ENCODE data around the gene CYBRD1. TPM values are rescaled to one million over a fixed set of nuclear protein-coding genes. Genes with fewer than 3 reads are reported as not detected.

CYBRD1 gene
- total RNA-seq, 1 donor from 2014 or later, result 48.4 TPM

GRCh38 chr2:171547256-171547655, 25.0 kb downstream of the CYBRD1 start:
- H3K27me3 ChIP-seq (ENCODE audit: low read depth), result no peaks in the 10 kb centered on the region
- no peaks in the 10 kb centered on the region for H3K9me3 ChIP-seq (replicated peaks)
- no peak overlapping the region for H3K4me3 ChIP-seq
- intact Hi-C loops (cut with micrococcal nuclease), result no loop called here
- H3K27ac ChIP-seq (replicated peaks), result no peak overlapping the region
- no peak for DNase-seq
- no peaks in the 10 kb centered on the region for H3K4me1 ChIP-seq
- H3K36me3 ChIP-seq, result peaks cover 23% of the 10 kb centered on the region
- TF ChIP-seq CTCF (IDR thresholded peaks at IDR 0.05; ENCODE audit: borderline replicate concordance), result no peak

GRCh38 chr2:171547720-171548119, 25.4 kb downstream of the CYBRD1 start:
- no peaks in the 10 kb centered on the region for H3K9me3 ChIP-seq (replicated peaks)
- H3K4me3 ChIP-seq, result no peak overlapping the region
- H3K27me3 ChIP-seq (ENCODE audit: low read depth), result no peaks in the 10 kb centered on the region
- intact Hi-C loops (cut with micrococcal nuclease), result no loop called here
- H3K27ac ChIP-seq (replicated peaks), result no peak overlapping the region
- no peaks in the 10 kb centered on the region for H3K4me1 ChIP-seq
- no peak for TF ChIP-seq CTCF (IDR thresholded peaks at IDR 0.05; ENCODE audit: borderline replicate concordance)
- peaks cover 18% of the 10 kb centered on the region for H3K36me3 ChIP-seq
- no peak for DNase-seq

- TF ChIP-seq CTCF (IDR thresholded peaks at IDR 0.05; ENCODE audit: borderline replicate concordance), result no peak
- intact Hi-C loops (cut with micrococcal nuclease), result no loop called here
- Histone ChIP-seq H3K9me3 (replicated peaks) (no peaks in the 10 kb centered on the region), H3K36me3 (peaks cover 40% of the 10 kb centered on the region), H3K27me3 (ENCODE audit: low read depth) (no peaks in the 10 kb centered on the region), H3K27ac (replicated peaks) (no peak overlapping the region), H3K4me1 (no peaks in the 10 kb centered on the region), H3K4me3 (no peak overlapping the region)
- no peak for DNase-seq
Observed at GRCh38 chr2:171550613-171551012, 28.3 kb downstream of the CYBRD1 start.

- H3K9me3 ChIP-seq (replicated peaks), result no peaks in the 10 kb centered on the region
Observed at GRCh38 chr2:171551836-171552235, 29.6 kb downstream of the CYBRD1 start.

GRCh38 chr2:171553236-171553635, 31.0 kb downstream of the CYBRD1 start:
- H3K27me3 ChIP-seq (ENCODE audit: low read depth), result no peaks in the 10 kb centered on the region
- no peak for DNase-seq
- H3K4me1 ChIP-seq, result no peaks in the 10 kb centered on the region
- intact Hi-C loops (cut with micrococcal nuclease), result no loop called here
- peaks cover 44% of the 10 kb centered on the region for H3K36me3 ChIP-seq
- TF ChIP-seq CTCF (IDR thresholded peaks at IDR 0.05; ENCODE audit: borderline replicate concordance), result no peak
- H3K9me3 ChIP-seq (replicated peaks), result no peaks in the 10 kb centered on the region
- H3K4me3 ChIP-seq, result no peak overlapping the region
- no peak overlapping the region for H3K27ac ChIP-seq (replicated peaks)

More at GRCh38 chr2:171551836-171552235, 29.6 kb downstream of the CYBRD1 start:
- DNase-seq, result no peak
- H3K27me3 ChIP-seq (ENCODE audit: low read depth), result no peaks in the 10 kb centered on the region
- no peak for TF ChIP-seq CTCF (IDR thresholded peaks at IDR 0.05; ENCODE audit: borderline replicate concordance)
- H3K4me3 ChIP-seq, result no peak overlapping the region
- intact Hi-C loops (cut with micrococcal nuclease), result no loop called here
- H3K27ac ChIP-seq (replicated peaks), result no peak overlapping the region
- peaks cover 44% of the 10 kb centered on the region for H3K36me3 ChIP-seq
- H3K4me1 ChIP-seq, result no peaks in the 10 kb centered on the region

- no peaks in the 10 kb centered on the region for H3K27me3 ChIP-seq (ENCODE audit: low read depth)
- no peaks in the 10 kb centered on the region for H3K4me1 ChIP-seq
- intact Hi-C loops (cut with micrococcal nuclease), result no loop called here
- H3K4me3 ChIP-seq, result no peak overlapping the region
- peaks cover 44% of the 10 kb centered on the region for H3K36me3 ChIP-seq
- TF ChIP-seq CTCF (IDR thresholded peaks at IDR 0.05; ENCODE audit: borderline replicate concordance), result no peak
- no peak for DNase-seq
- no peaks in the 10 kb centered on the region for H3K9me3 ChIP-seq (replicated peaks)
- H3K27ac ChIP-seq (replicated peaks), result no peak overlapping the region
Observed at GRCh38 chr2:171553858-171554257, 31.6 kb downstream of the CYBRD1 start.
